IMR-90 (cell line): ENCODE results near the gene SFT2D3. TPM values are rescaled to one million over a fixed set of nuclear protein-coding genes. Genes with fewer than 3 reads are reported as not detected.

ENCODE experiments used
- ATAC-seq: fragments of 200-7000 bp; cut with Tn5 transposase; 2 replicates; pipeline ENCODE4 v1.9.1; 2020; ENCODE audit warnings: low read depth, mild to moderate bottlenecking, moderate library complexity
- BruUV-seq: library from RNA; stranded (reverse); fragments of 400-500 nt; replicated peaks from 2 replicates; lab custom pipeline; 2021; lab: Mats Ljungman, UMichigan
- CTCF ChIA-PET: fragments of 300-600 bp; formaldehyde crosslinking; extraction: SDS; loops from one replicate; lab custom pipeline; 2021; ENCODE audit warnings: antibody characterized with exemption; lab: Yijun Ruan, JAX
- POLR2A ChIA-PET: fragments of 300-600 bp; sonication (Branson Sonifier 250); formaldehyde crosslinking; loops from one replicate; lab custom pipeline; 2022; ENCODE audit warnings: antibody characterized with exemption; ENCODE audit not compliant: unreplicated experiment; lab: Charles Lee
- DNase-seq: peaks from one replicate; pipeline ENCODE4 v3.0.0; 2013
- H2AFZ ChIP-seq: replicated peaks from 2 replicates; pipeline ENCODE3; 2013; ENCODE audit warnings: low read length, mild to moderate bottlenecking; ENCODE audit not compliant: poor library complexity
- H2AK5ac ChIP-seq: 2 replicates; pipeline ENCODE4 v1.6.1; 2013; ENCODE audit warnings: low read depth, low read length, inconsistent platforms
- H2AK9ac ChIP-seq: replicated peaks from 2 replicates; pipeline ENCODE3; 2013; ENCODE audit warnings: mild to moderate bottlenecking, low read depth, low read length, moderate library complexity; ENCODE audit not compliant: poor library complexity
- H2BK120ac ChIP-seq: 2 replicates; pipeline ENCODE4 v1.6.1; 2013; ENCODE audit warnings: low read depth, low read length, inconsistent platforms
- H2BK15ac ChIP-seq: 3 replicates; pipeline ENCODE4 v1.6.1; 2013; ENCODE audit warnings: low read depth, low read length, inconsistent platforms
- H2BK20ac ChIP-seq: 2 replicates; pipeline ENCODE4 v1.6.1; 2013; ENCODE audit warnings: low read depth, mild to moderate bottlenecking, inconsistent platforms, low read length, moderate library complexity
- H2BK5ac ChIP-seq: 2 replicates; pipeline ENCODE4 v1.6.1; 2013; ENCODE audit warnings: mild to moderate bottlenecking, low read depth, low read length, inconsistent platforms; ENCODE audit not compliant: poor library complexity, severe bottlenecking
- H3K14ac ChIP-seq: replicated peaks from 2 replicates; pipeline ENCODE4 v1.6.1; 2013; ENCODE audit warnings: low read depth, low read length, inconsistent platforms
- H3K18ac ChIP-seq: 2 replicates; pipeline ENCODE4 v1.6.1; 2013; ENCODE audit warnings: low read depth, low read length, control low read depth
- H3K23ac ChIP-seq: 2 replicates; pipeline ENCODE4 v1.6.1; 2013; ENCODE audit warnings: low read depth, low read length, inconsistent platforms
- H3K27ac ChIP-seq: 2 replicates; pipeline ENCODE4 v1.5.1; 2013; ENCODE audit warnings: mild to moderate bottlenecking, control low read depth, low read length; ENCODE audit not compliant: insufficient read depth
- H3K27me3 ChIP-seq: 2 replicates; pipeline ENCODE4 v1.6.1; 2013; ENCODE audit warnings: low read length; ENCODE audit not compliant: control insufficient read depth, insufficient read depth
- H3K36me3 ChIP-seq: 2 replicates; pipeline ENCODE4 v1.6.1; 2013; ENCODE audit warnings: low read length, mixed read lengths; ENCODE audit not compliant: control insufficient read depth, insufficient read depth
- H3K4ac ChIP-seq: 2 replicates; pipeline ENCODE4 v1.6.1; 2013; ENCODE audit warnings: low read depth, low read length, inconsistent platforms
- H3K4me1 ChIP-seq: 2 replicates; pipeline ENCODE4 v1.6.1; 2013; ENCODE audit warnings: low read length, mixed read lengths; ENCODE audit not compliant: control insufficient read depth, insufficient read depth
- H3K4me2 ChIP-seq: 2 replicates; pipeline ENCODE4 v1.6.1; 2013; ENCODE audit warnings: low read depth, mild to moderate bottlenecking, control low read depth, low read length, moderate library complexity
- H3K4me3 ChIP-seq: 2 replicates; pipeline ENCODE4 v1.5.1; 2013; ENCODE audit warnings: low read depth, mild to moderate bottlenecking, control low read depth, low read length, moderate library complexity; ENCODE audit not compliant: insufficient read depth
- H3K56ac ChIP-seq: 2 replicates; pipeline ENCODE4 v1.6.1; 2013; ENCODE audit warnings: low read length, inconsistent platforms; ENCODE audit not compliant: insufficient read depth; ENCODE audit errors: extremely low read depth
- H3K79me1 ChIP-seq, 2 experiments: 2 replicates each; pipeline ENCODE4 v1.6.1; 2013; ENCODE audit warnings: low read length in 2 of 2, inconsistent platforms in 1 of 2, low read depth in 1 of 2
- H3K9ac ChIP-seq: 2 replicates; pipeline ENCODE4 v1.6.1; 2013; ENCODE audit warnings: low read depth, low read length, control low read depth
- H3K9me1 ChIP-seq: 2 replicates; pipeline ENCODE4 v1.6.1; 2013; ENCODE audit warnings: low read length, inconsistent platforms; ENCODE audit not compliant: insufficient read depth
- H3K9me3 ChIP-seq: 2 replicates; pipeline ENCODE4 v1.6.1; 2013; ENCODE audit warnings: low read length; ENCODE audit not compliant: control insufficient read depth, insufficient read depth
- H4K20me1 ChIP-seq: 2 replicates; pipeline ENCODE4 v1.6.1; 2013; ENCODE audit warnings: low read length, inconsistent platforms; ENCODE audit not compliant: insufficient read depth
- H4K5ac ChIP-seq: 2 replicates; pipeline ENCODE4 v1.6.1; 2013; ENCODE audit warnings: mild to moderate bottlenecking, low read depth, low read length, control low read depth
- H4K8ac ChIP-seq, 2 experiments: 2 replicates each; pipeline ENCODE4 v1.6.1; 2013; ENCODE audit warnings: low read depth in 2 of 2, low read length in 2 of 2, control low read depth in 1 of 2, inconsistent platforms in 1 of 2
- H4K91ac ChIP-seq: 2 replicates; pipeline ENCODE4 v1.6.1; 2013; ENCODE audit warnings: low read depth, low read length, inconsistent platforms; ENCODE audit not compliant: insufficient read depth
- CEBPB ChIP-seq: IDR thresholded peaks from 2 replicates; pipeline ENCODE4 v1.6.1; 2012; ENCODE audit warnings: low read depth, low read length, improper control_type of control experiment
- FOS ChIP-seq: fragments of 150-350 bp; IDR thresholded peaks from 2 replicates; pipeline ENCODE4 v1.6.1; 2016; ENCODE audit warnings: low read depth, low read length
- MXI1 ChIP-seq: IDR thresholded peaks from 2 replicates; pipeline ENCODE4 v1.6.1; 2012; ENCODE audit warnings: low read depth, mild to moderate bottlenecking, low read length, moderate library complexity, borderline replicate concordance
- NFE2L2 ChIP-seq: fragments of 150-350 bp; IDR thresholded peaks from 2 replicates; pipeline ENCODE4 v1.6.1; 2016; ENCODE audit warnings: low read depth, mild to moderate bottlenecking, low read length
- WGBS, 2 experiments: methylation state at CpG; one replicate each; pipeline versions ENCODE4 v1.1.5 to v1.1.7; 2013; ENCODE audit warnings: missing lambda C conversion rate in 2 of 2; ENCODE audit not compliant: insufficient read length in 1 of 2; ENCODE audit errors: extremely low coverage in 2 of 2; 5-methylcytosine and 5-hydroxymethylcytosine counted together
- dilution Hi-C: fragments of 300-500 bp; cut with HindIII; formaldehyde crosslinking; loops from one replicate; pipeline ENCODE4 v1.14.3; 2018; ENCODE audit warnings: low sequenced_read_pairs; ENCODE audit not compliant: unreplicated experiment
- in situ Hi-C: fragments of 300-500 bp; cut with MboI; formaldehyde crosslinking; loops from 3 replicates; pipeline ENCODE4 v1.14.3; 2019; ENCODE audit warnings: low sequenced_read_pairs, inconsistent platforms, mixed read lengths
- intact Hi-C: fragments of 100-400 bp; cut with micrococcal nuclease; formaldehyde crosslinking; loops from 2 replicates; pipeline ENCODE4 v1.10.0; 2022
- polyA plus RNA-seq, 3 experiments: library from polyadenylated mRNA; depleted of rRNA; stranded (reverse); fragments of >200 nt; gene quantifications; 2 replicates each; pipeline ENCODE4 v1.2.3, GENCODE V29; 2012; ENCODE audit warnings: low replicate concordance in 1 of 3
- total RNA-seq: library from RNA; depleted of rRNA; stranded (reverse); fragments of >200 nt; gene quantifications from 2 replicates; pipeline ENCODE4 v1.2.3, GENCODE V29; 2012

Gene SFT2D3
- total and polyA plus RNA-seq, 2 of the 4 experiments (the other 2 are of a cell fraction), result 2.5 to 3.1 TPM

DNA sequence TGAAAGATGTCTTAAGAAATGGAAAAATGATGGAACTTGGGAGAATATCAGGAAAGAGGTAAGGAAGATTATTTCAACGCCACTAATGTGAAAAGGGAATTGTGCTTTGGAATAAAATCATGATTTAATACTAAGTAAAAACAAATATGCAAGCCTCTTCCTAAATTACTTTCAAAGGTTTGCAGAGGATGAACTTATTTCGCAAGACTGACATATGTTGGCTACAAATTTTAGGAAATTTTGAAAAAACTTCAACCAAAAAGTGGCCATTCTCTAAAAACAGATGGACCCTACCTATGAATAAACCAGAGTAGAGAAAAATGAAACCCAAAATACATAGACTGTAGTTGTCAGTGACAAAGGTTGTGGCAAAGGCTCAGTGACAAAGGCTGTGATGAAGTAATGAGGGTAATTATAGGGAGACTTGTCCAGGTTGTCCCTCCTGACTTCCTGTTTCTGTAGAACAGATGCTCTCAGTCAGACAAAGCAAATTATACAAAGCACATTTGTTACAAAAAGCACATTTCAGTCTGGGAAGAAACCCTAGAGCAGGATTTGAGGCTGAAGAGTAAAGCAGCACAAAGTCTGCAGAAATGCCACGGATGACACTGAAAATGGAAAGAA, 39.5 kb downstream of the SFT2D3 start:
- DNase-seq, result no peak
- no peak overlapping the region for H4K8ac ChIP-seq
- no TSS peak for BruUV-seq
- no peak overlapping the region for H3K4me2 ChIP-seq
- intact Hi-C loops (no loop called here), in situ Hi-C loops (no loop called here), dilution Hi-C loops (no loop called here)
- H2BK120ac ChIP-seq, result no peak overlapping the region
- ChIA-PET POLR2A (no interaction called here), CTCF (no interaction called here)
- peaks cover 6% of the 10 kb centered on the region for H3K36me3 ChIP-seq
- H2AK5ac ChIP-seq, result no peak overlapping the region
- H2AFZ ChIP-seq, result no peak overlapping the region
- H4K91ac ChIP-seq, result no peak overlapping the region
- H2BK15ac ChIP-seq, result no peak overlapping the region
- no peak overlapping the region for H3K56ac ChIP-seq
- no peak overlapping the region for H3K27ac ChIP-seq
- no peak overlapping the region for H3K14ac ChIP-seq
- peaks cover 8% of the 10 kb centered on the region for H3K9me1 ChIP-seq
- TF ChIP-seq CEBPB (peak; percentile 77), MXI1 (no peak), FOS (no peak), NFE2L2 (no peak)
- peaks cover 4% of the 10 kb centered on the region for H3K4me1 ChIP-seq
- ATAC-seq, result no peak
- no peak overlapping the region for H3K18ac ChIP-seq
- H2AK9ac ChIP-seq, result no peak overlapping the region
- H3K4ac ChIP-seq, result no peak overlapping the region
- 83% methylated on average over 1 of the region's 3 CpGs; no CpG with 5 or more reads in 1 of the 2 experiments for WGBS, 2 experiments
- H4K5ac ChIP-seq, result no peak overlapping the region
- H4K20me1 ChIP-seq, result no peaks in the 10 kb centered on the region
- no peak overlapping the region for H3K9ac ChIP-seq
- no peak overlapping the region for H3K4me3 ChIP-seq
- no peak overlapping the region for H2BK20ac ChIP-seq
- H3K23ac ChIP-seq, result no peak overlapping the region
- no peaks in the 10 kb centered on the region for H3K27me3 ChIP-seq
- no peak overlapping the region for H2BK5ac ChIP-seq
- no peaks in the 10 kb centered on the region for H3K9me3 ChIP-seq
- peaks cover 10 to 15% of the 10 kb centered on the region in 2 experiments; a peak in 3 of 4 replicates for H3K79me1 ChIP-seq
